Mucosa of descending colon (tissue), 3 donors: ENCODE results near the gene HDDC3. TPM values are rescaled to one million over a fixed set of nuclear protein-coding genes. Genes with fewer than 3 reads are reported as not detected.
"Not testable (repeated sequence)": the region's sequence is repeated elsewhere in the genome, so short reads cannot be mapped to it uniquely, and the experiment has no call there.

Experiments used
- ATAC-seq: fragments of 200-7000 bp; cut with Tn5 transposase; one replicate; pipeline ENCODE4 v1.9.1; 2020; ENCODE audit warnings: mild to moderate bottlenecking, moderate library complexity
- DNase-seq, 3 donors: peaks; one replicate each; pipeline ENCODE4 v3.0.0-alpha.2; 2020
- H3K36me3 ChIP-seq: fragments of 200-600 bp; one replicate; pipeline ENCODE4 v1.8.0; 2021; ENCODE audit warnings: low read depth, mild to moderate bottlenecking
- H3K4me1 ChIP-seq: fragments of 200-600 bp; one replicate; pipeline ENCODE4 v1.8.0; 2021; ENCODE audit warnings: low read depth, mild to moderate bottlenecking
- H3K4me3 ChIP-seq: fragments of 200-600 bp; one replicate; pipeline ENCODE4 v1.8.0; 2021; ENCODE audit warnings: mild to moderate bottlenecking
- H3K9me3 ChIP-seq: fragments of 200-600 bp; one replicate; pipeline ENCODE4 v1.8.0; 2021; ENCODE audit warnings: mild to moderate bottlenecking
- intact Hi-C, 2 donors: fragments of 100-400 bp; cut with DNase I in 1 of 2; cut with micrococcal nuclease in 1 of 2; formaldehyde crosslinking; loops; one replicate each; pipeline versions ENCODE4 v1.11.0 to v1.11.1; 2022; cut with DNase I, micrococcal nuclease
- total RNA-seq, 3 donors: library from RNA; stranded (reverse); fragmentation: NEBNext Ultra II Directional in 2 of 3; extraction: Animal tissue kit (Norgen Biotek cat#: 25700) in 2 of 3; gene quantifications; one replicate each; pipeline versions ENCODE4 v1.2.1 to v1.2.4, GENCODE V29; 2021 to 2023
- TF ChIP-seq, protein P1 (sequence below): fragments of 200-600 bp; IDR thresholded peaks from one replicate; pipeline ENCODE4 v1.8.0; 2022; ENCODE audit warnings: antibody characterized with exemption, mild to moderate bottlenecking
- donor health status: DM: no; HTN: no; CAD: no; lungs with moderate emphysema.
- donor health status: DM: no; HTN: no; CAD: no.
- donor health status: DM: no; HTN: yes; CAD: no.

Gene HDDC3
- total RNA-seq, 3 donors from 2014 or later, result 10.7 to 23.4 (median 15.4) TPM

DNA sequence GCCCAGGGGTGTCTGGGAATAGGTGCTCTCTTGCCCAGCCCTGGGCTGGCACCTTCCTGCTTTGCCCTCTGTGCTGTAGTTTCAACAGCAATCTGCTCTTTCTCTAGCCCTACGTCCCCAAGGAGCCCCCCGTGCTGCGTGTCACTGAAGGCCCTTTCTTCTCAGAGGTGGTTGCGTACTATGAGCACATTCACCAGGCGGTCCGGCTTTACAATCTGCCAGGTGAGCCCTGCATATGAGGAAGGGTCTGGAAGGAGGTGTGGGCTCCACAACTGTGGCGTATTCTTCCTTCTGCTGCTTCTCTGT, 19.6 kb downstream of the HDDC3 start:
- intact Hi-C loops, result no loop called here
- ATAC-seq, result no peak
- peak in 1 of 3 donors; percentile 21 for DNase-seq
- Histone ChIP-seq H3K36me3 (peaks cover 23% of the 10 kb centered on the region), H3K9me3 (no peaks in the 10 kb centered on the region), H3K4me1 (no peaks in the 10 kb centered on the region), H3K4me3 (no peak overlapping the region)
- TF ChIP-seq, protein P1, sequence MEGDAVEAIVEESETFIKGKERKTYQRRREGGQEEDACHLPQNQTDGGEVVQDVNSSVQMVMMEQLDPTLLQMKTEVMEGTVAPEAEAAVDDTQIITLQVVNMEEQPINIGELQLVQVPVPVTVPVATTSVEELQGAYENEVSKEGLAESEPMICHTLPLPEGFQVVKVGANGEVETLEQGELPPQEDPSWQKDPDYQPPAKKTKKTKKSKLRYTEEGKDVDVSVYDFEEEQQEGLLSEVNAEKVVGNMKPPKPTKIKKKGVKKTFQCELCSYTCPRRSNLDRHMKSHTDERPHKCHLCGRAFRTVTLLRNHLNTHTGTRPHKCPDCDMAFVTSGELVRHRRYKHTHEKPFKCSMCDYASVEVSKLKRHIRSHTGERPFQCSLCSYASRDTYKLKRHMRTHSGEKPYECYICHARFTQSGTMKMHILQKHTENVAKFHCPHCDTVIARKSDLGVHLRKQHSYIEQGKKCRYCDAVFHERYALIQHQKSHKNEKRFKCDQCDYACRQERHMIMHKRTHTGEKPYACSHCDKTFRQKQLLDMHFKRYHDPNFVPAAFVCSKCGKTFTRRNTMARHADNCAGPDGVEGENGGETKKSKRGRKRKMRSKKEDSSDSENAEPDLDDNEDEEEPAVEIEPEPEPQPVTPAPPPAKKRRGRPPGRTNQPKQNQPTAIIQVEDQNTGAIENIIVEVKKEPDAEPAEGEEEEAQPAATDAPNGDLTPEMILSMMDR, result no peak

GRCh38 chr15:90911906-90912769, 20.2 kb downstream of the HDDC3 start:
- no peaks in the 10 kb centered on the region for H3K9me3 ChIP-seq
- intact Hi-C loops, result no loop called here
- peaks cover 23% of the 10 kb centered on the region for H3K36me3 ChIP-seq
- DNase-seq (peak in 2 of 3 donors; percentile 19 to 35), ATAC-seq (no peak)
- no peak overlapping the region for H3K4me3 ChIP-seq
- TF ChIP-seq, protein P1, result no peak
- H3K4me1 ChIP-seq, result no peaks in the 10 kb centered on the region

GRCh38 chr15:90911302-90911623, 21.1 kb downstream of the HDDC3 start:
- intact Hi-C loops, result no loop called here
- peaks cover 23% of the 10 kb centered on the region for H3K36me3 ChIP-seq
- no peak for ATAC-seq
- no peaks in the 10 kb centered on the region for H3K4me1 ChIP-seq
- DNase-seq, result peak in 2 of 3 donors; percentile 21 to 30
- no peak overlapping the region for H3K4me3 ChIP-seq
- TF ChIP-seq, protein P1, result no peak
- H3K9me3 ChIP-seq, result no peaks in the 10 kb centered on the region

- no peak overlapping the region for H3K4me3 ChIP-seq
- no peaks in the 10 kb centered on the region for H3K4me1 ChIP-seq
- ATAC-seq (no peak), DNase-seq (peak in 2 of 3 donors; percentile 12 to 38)
- intact Hi-C loops, result no loop called here
- no peaks in the 10 kb centered on the region for H3K9me3 ChIP-seq
- TF ChIP-seq, protein P1, result no peak
- H3K36me3 ChIP-seq, result peaks cover 23% of the 10 kb centered on the region
Observed at GRCh38 chr15:90910441-90911301, 21.7 kb downstream of the HDDC3 start.

DNA sequence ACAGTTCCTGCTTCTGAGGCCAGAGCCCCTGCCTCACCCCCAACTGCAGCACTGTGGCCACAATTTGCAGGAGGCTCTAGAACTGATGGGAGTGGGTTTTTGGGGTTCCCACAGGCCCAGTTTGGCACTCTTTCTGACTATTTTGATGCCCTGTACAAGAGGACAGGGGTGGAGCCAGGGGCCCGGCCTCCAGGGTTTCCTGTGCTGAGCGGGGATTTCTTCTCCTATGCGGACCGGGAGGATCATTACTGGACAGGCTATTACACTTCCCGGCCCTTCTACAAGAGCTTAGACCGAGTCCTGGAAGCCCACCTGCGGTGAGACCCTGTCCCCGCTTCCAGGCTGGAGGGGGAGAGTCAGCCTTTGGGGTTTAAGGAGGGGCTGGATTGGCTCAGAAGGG, 22.4 kb downstream of the HDDC3 start:
- DNase-seq, result peak in 2 of 3 donors; percentile 10 to 17
- TF ChIP-seq, protein P1, result no peak
- ATAC-seq, result no peak
- Histone ChIP-seq H3K4me3 (no peak overlapping the region), H3K4me1 (peaks cover under 1% of the 10 kb centered on the region), H3K9me3 (no peaks in the 10 kb centered on the region), H3K36me3 (peaks cover 23% of the 10 kb centered on the region)
- intact Hi-C loops, result no loop called here

DNA sequence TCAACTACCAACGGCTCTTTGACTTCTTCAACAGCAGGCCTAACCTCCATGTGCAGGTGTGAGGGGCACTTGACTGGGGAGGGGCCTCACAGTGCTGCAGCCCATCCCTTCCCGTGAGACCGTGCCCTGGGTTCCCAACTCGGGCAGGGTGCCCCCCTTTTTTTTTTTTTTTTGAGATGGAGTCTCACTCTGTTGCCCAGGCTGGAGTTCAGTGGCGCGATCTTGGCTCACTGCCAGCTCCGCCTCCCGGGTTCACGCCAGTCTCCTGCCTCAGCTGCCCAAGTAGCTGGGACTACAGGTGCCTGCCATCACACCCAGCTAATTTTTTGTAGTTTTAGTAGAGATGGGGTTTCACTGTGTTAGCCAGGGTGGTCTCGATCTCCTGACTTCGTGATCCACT, 22.9 kb downstream of the HDDC3 start:
- H3K9me3 ChIP-seq, ATAC-seq, H3K4me1 ChIP-seq, H3K4me3 ChIP-seq, intact Hi-C loops: not testable (repeated sequence)
- H3K36me3 ChIP-seq, result peaks cover 23% of the 10 kb centered on the region
- peak in 2 of 3 donors; percentile 13 to 34 for DNase-seq
